HepG2 (cell line): ENCODE measurements around the gene IQCN. TPM values are rescaled to one million over a fixed set of nuclear protein-coding genes. Genes with fewer than 3 reads are reported as not detected.
A peak's percentile ranks its signal among the peaks of the same experiment; 100 is the strongest.

Source experiments
- CERS6 ChIP-seq: sonication (generic); formaldehyde crosslinking; IDR thresholded peaks from 2 replicates; pipeline ENCODE4 v1.5.0; 2020; ENCODE audit warnings: missing genetic modification reagents
- CREBL2 ChIP-seq: sonication (generic); formaldehyde crosslinking; IDR thresholded peaks from 2 replicates; pipeline ENCODE4 v1.8.1; 2023; ENCODE audit warnings: missing genetic modification reagents, mild to moderate bottlenecking, borderline replicate concordance
- HDAC6 ChIP-seq: fragments of 200-600 bp; sonication (generic); IDR thresholded peaks from 2 replicates; pipeline ENCODE4 v1.7.0; 2017; ENCODE audit warnings: mild to moderate bottlenecking, antibody characterized with exemption, low read length, low read depth
- KAT7 ChIP-seq: IDR thresholded peaks from 2 replicates; pipeline ENCODE4 v1.6.1; 2018; ENCODE audit warnings: borderline replicate concordance, missing compliant biosample characterization
- MTA3 ChIP-seq: sonication (generic); formaldehyde crosslinking; IDR thresholded peaks from 2 replicates; pipeline ENCODE4 v1.4.0; 2020; ENCODE audit warnings: missing genetic modification reagents
- NFATC3 ChIP-seq: sonication (generic); formaldehyde crosslinking; IDR thresholded peaks from 2 replicates; pipeline ENCODE4 v1.5.1; 2020; ENCODE audit warnings: mild to moderate bottlenecking, missing genetic modification reagents
- NR1H2 ChIP-seq: sonication (generic); formaldehyde crosslinking; IDR thresholded peaks from 2 replicates; pipeline ENCODE4 v1.8.1; 2022; ENCODE audit warnings: low read depth, missing genetic modification reagents, borderline replicate concordance
- RAD21 ChIP-seq: fragments of 450-650 bp; formaldehyde crosslinking; IDR thresholded peaks from 2 replicates; pipeline ENCODE4 v1.5.0; 2020; ENCODE audit warnings: mild to moderate bottlenecking
- RFX1 ChIP-seq: fragments of 450-650 bp; IDR thresholded peaks from 2 replicates; pipeline ENCODE4 v1.6.1; 2017
- RFXANK ChIP-seq: IDR thresholded peaks from 2 replicates; pipeline ENCODE4 v1.6.1; 2016
- ZFP36L1 ChIP-seq: sonication (generic); formaldehyde crosslinking; IDR thresholded peaks from 2 replicates; pipeline ENCODE4 v1.8.0; 2022; ENCODE audit warnings: mild to moderate bottlenecking, missing genetic modification reagents, moderate library complexity
- ZNF20 ChIP-seq: sonication (generic); formaldehyde crosslinking; IDR thresholded peaks from 2 replicates; pipeline ENCODE4 v1.4.0; 2020; ENCODE audit warnings: mild to moderate bottlenecking, moderate library complexity, missing genetic modification reagents
- ZNF282 ChIP-seq: fragments of 450-650 bp; IDR thresholded peaks from 2 replicates; pipeline ENCODE4 v1.6.1; 2018; ENCODE audit not compliant: partially characterized antibody
- ZNF33A ChIP-seq: sonication (generic); formaldehyde crosslinking; IDR thresholded peaks from 2 replicates; pipeline ENCODE4 v1.5.1; 2020; ENCODE audit warnings: missing genetic modification reagents, mild to moderate bottlenecking, moderate library complexity, borderline replicate concordance
- ZNF382 ChIP-seq: sonication (generic); formaldehyde crosslinking; IDR thresholded peaks from 2 replicates; pipeline ENCODE4 v1.5.0; 2020; ENCODE audit warnings: missing genetic modification reagents, mild to moderate bottlenecking, borderline replicate concordance
- ZNF496 ChIP-seq: sonication (generic); formaldehyde crosslinking; IDR thresholded peaks from 2 replicates; pipeline ENCODE4 v1.8.1; 2023; ENCODE audit warnings: mild to moderate bottlenecking, moderate library complexity, missing genetic modification reagents; ENCODE audit not compliant: insufficient replicate concordance
- ZNF580 ChIP-seq: IDR thresholded peaks from 2 replicates; pipeline ENCODE4 v1.6.1; 2016; ENCODE audit warnings: low read depth, borderline replicate concordance
- ZNF629 ChIP-seq: sonication (generic); formaldehyde crosslinking; conservative IDR thresholded peaks from 2 replicates; pipeline ENCODE4 v1.5.0; 2020; ENCODE audit warnings: missing genetic modification reagents
- polyA plus RNA-seq, 8 experiments: library from polyadenylated mRNA; depleted of rRNA in 3 of 8; stranded (reverse) in 7 of 8; unstranded in 1 of 8; fragments of >200 nt; fragmentation: Illumina TruSeq in 4 of 8; extraction: Trizol in 4 of 8; gene quantifications; 2 replicates each; pipeline versions ENCODE4 v1.2.1 to v1.2.3, GENCODE V29; 2011 to 2016; ENCODE audit warnings: low read depth in 4 of 8, missing spikeins in 1 of 8, mixed read lengths in 1 of 8; ENCODE audit not compliant: insufficient read depth in 1 of 8
- total RNA-seq, 5 experiments: library from RNA; depleted of rRNA; stranded (reverse); fragments of >200 nt; fragmentation: Illumina TruSeq; extraction: Trizol; gene quantifications; 2 replicates each; pipeline ENCODE4 v1.2.3, GENCODE V29; 2016; ENCODE audit warnings: low read depth in 1 of 5
- TF ChIP-seq, protein P1 (sequence below), 2 experiments: IDR thresholded peaks; 2 replicates each; pipeline ENCODE4 v1.6.1; 2011 to 2012; ENCODE audit warnings: low read length in 2 of 2, borderline replicate concordance in 1 of 2, low read depth in 1 of 2, mild to moderate bottlenecking in 1 of 2, moderate library complexity in 1 of 2
- TF ChIP-seq, protein P2 (sequence below): sonication (generic); formaldehyde crosslinking; IDR thresholded peaks from 2 replicates; pipeline ENCODE4 v1.8.1; 2023; ENCODE audit warnings: mild to moderate bottlenecking, missing genetic modification reagents
- TF ChIP-seq, protein P3 (sequence below): sonication (generic); formaldehyde crosslinking; IDR thresholded peaks from 2 replicates; pipeline ENCODE4 v1.5.0; 2020; ENCODE audit warnings: missing genetic modification reagents, mild to moderate bottlenecking, borderline replicate concordance

The IQCN gene
- total and polyA plus RNA-seq, 2 of the 13 experiments (the other 11 are each of a cell fraction or from before 2014, with no cell fraction given) = 0.04 to 0.18 TPM

DNA sequence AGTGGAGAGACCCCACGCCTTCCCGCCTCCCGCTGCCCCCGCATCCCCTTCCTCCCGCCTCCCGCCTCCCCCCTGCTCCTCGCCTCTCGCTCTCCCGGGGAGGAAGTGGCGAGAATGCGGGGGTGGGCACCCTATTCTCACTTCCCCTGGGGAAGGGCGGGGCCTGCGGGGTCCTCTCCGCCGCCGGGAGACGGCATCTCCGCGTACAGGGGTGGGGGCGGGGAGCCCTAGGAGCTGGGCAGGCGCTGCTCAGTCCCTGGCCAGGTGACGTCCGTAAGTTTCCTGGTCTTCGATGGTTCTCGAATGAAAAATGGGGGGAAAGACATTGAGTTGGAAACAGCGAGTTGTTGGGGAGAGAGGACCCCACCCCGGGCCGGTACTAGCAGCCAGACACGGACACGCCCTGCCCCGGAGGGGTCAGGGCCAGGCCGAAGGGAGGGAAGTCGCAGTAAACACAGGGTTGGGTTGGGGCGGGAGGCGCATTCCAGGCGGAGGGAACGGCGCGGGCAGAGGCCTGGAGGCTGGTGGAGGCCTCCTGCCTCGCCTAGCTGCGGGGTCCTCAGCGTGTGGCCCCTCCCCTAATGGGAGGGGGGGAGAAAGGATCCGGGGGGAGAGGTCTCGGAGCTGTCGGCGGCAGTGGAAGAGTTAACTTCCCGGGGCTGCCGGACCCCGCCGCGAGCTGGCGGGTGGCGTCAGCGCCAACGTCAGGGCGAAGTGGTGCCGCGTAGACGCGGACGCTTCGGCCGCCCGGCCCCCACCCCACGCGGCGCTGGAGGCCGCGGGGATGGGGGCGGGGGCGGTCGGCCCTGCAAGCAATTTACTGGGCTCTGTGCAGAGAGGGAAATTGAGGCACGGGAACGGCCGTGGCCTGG lies 17.6 kb upstream of the IQCN start (continued):
- TF ChIP-seq CERS6 = no peak
- no peak for TF ChIP-seq MTA3 (CRISPR knock-in tag)
- no peak for TF ChIP-seq RFX1
- TF ChIP-seq ZNF629 = no peak
- TF ChIP-seq ZNF382 (CRISPR knock-in tag) = no peak
- TF ChIP-seq, protein P1, sequence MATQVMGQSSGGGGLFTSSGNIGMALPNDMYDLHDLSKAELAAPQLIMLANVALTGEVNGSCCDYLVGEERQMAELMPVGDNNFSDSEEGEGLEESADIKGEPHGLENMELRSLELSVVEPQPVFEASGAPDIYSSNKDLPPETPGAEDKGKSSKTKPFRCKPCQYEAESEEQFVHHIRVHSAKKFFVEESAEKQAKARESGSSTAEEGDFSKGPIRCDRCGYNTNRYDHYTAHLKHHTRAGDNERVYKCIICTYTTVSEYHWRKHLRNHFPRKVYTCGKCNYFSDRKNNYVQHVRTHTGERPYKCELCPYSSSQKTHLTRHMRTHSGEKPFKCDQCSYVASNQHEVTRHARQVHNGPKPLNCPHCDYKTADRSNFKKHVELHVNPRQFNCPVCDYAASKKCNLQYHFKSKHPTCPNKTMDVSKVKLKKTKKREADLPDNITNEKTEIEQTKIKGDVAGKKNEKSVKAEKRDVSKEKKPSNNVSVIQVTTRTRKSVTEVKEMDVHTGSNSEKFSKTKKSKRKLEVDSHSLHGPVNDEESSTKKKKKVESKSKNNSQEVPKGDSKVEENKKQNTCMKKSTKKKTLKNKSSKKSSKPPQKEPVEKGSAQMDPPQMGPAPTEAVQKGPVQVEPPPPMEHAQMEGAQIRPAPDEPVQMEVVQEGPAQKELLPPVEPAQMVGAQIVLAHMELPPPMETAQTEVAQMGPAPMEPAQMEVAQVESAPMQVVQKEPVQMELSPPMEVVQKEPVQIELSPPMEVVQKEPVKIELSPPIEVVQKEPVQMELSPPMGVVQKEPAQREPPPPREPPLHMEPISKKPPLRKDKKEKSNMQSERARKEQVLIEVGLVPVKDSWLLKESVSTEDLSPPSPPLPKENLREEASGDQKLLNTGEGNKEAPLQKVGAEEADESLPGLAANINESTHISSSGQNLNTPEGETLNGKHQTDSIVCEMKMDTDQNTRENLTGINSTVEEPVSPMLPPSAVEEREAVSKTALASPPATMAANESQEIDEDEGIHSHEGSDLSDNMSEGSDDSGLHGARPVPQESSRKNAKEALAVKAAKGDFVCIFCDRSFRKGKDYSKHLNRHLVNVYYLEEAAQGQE (IDR thresholded peaks at IDR 0.05; ENCODE audit: borderline replicate concordance in 1 of 2, low read depth in 1 of 2, low read length in 2 of 2) = no peak
- TF ChIP-seq RAD21 (CRISPR knock-in tag) = 0 out of 2 replicates have a peak, but pooled peaks have one; percentile 4
- no peak for TF ChIP-seq ZNF580 (CRISPR knock-in tag)
- TF ChIP-seq NR1H2 (CRISPR knock-in tag) = no peak
- TF ChIP-seq ZNF282 = no peak
- 0 out of 2 replicates have a peak, but pooled peaks have one; percentile 60 for TF ChIP-seq KAT7
- TF ChIP-seq ZNF496 (CRISPR knock-in tag) = no peak
- TF ChIP-seq NFATC3 (CRISPR knock-in tag) = no peak
- TF ChIP-seq CREBL2 (CRISPR knock-in tag) = no peak
- TF ChIP-seq HDAC6 = no peak
- TF ChIP-seq, protein P2, sequence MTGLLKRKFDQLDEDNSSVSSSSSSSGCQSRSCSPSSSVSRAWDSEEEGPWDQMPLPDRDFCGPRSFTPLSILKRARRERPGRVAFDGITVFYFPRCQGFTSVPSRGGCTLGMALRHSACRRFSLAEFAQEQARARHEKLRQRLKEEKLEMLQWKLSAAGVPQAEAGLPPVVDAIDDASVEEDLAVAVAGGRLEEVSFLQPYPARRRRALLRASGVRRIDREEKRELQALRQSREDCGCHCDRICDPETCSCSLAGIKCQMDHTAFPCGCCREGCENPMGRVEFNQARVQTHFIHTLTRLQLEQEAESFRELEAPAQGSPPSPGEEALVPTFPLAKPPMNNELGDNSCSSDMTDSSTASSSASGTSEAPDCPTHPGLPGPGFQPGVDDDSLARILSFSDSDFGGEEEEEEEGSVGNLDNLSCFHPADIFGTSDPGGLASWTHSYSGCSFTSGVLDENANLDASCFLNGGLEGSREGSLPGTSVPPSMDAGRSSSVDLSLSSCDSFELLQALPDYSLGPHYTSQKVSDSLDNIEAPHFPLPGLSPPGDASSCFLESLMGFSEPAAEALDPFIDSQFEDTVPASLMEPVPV = no peak; the same call in 1 of the 2 replicates
- TF ChIP-seq ZFP36L1 (CRISPR knock-in tag) = peak; percentile 56; the same call in 1 of the 2 replicates
- no peak for TF ChIP-seq ZNF33A
- TF ChIP-seq, protein P3, sequence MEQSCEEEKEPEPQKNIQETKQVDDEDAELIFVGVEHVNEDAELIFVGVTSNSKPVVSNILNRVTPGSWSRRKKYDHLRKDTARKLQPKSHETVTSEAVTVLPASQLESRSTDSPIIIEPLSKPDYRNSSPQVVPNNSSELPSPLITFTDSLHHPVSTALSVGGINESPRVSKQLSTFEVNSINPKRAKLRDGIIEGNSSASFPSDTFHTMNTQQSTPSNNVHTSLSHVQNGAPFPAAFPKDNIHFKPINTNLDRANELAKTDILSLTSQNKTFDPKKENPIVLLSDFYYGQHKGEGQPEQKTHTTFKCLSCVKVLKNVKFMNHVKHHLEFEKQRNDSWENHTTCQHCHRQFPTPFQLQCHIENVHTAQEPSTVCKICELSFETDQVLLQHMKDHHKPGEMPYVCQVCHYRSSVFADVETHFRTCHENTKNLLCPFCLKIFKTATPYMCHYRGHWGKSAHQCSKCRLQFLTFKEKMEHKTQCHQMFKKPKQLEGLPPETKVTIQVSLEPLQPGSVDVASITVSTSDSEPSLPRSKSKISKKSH = no peak
- no peak for TF ChIP-seq ZNF20 (CRISPR knock-in tag)
- no peak for TF ChIP-seq RFXANK (CRISPR knock-in tag)
